Heart right ventricle (tissue), 16 donors: Measurements from ENCODE around the gene AADACL2. TPM values are rescaled to one million over a fixed set of nuclear protein-coding genes. Genes with fewer than 3 reads are reported as not detected.

ENCODE experiments used
- ATAC-seq, 8 donors: fragments of 200-7000 bp; cut with Tn5 transposase; one replicate each; pipeline ENCODE4 v1.9.1; 2020; ENCODE audit warnings: mild to moderate bottlenecking in 8 of 8, moderate library complexity in 8 of 8, moderate number of reproducible peaks in 1 of 8
- DNase-seq, 2 donors: peaks; one replicate each; pipeline ENCODE4 v3.0.0-alpha.2; 2020
- H3K27ac ChIP-seq, 10 donors: fragments of 200-600 bp; sonication (generic) in 2 of 10; one replicate each; pipeline versions ENCODE4 v1.5.0 to v1.8.0; 2020 to 2022; ENCODE audit warnings: mild to moderate bottlenecking in 3 of 10
- H3K27me3 ChIP-seq, 7 donors: fragments of 200-600 bp; one replicate each; pipeline ENCODE4 v1.8.0; 2021 to 2022; ENCODE audit warnings: mild to moderate bottlenecking in 2 of 7
- H3K36me3 ChIP-seq, 9 donors: fragments of 200-600 bp; sonication (generic) in 1 of 9; one replicate each; pipeline versions ENCODE4 v1.5.0 to v1.8.0; 2020 to 2022; ENCODE audit warnings: mild to moderate bottlenecking in 2 of 9
- H3K4me1 ChIP-seq, 9 donors: fragments of 200-600 bp; sonication (generic) in 1 of 9; one replicate each; pipeline versions ENCODE4 v1.5.0 to v1.8.0; 2020 to 2022; ENCODE audit warnings: mild to moderate bottlenecking in 4 of 9
- H3K4me3 ChIP-seq, 10 donors: fragments of 200-600 bp; sonication (generic) in 2 of 10; one replicate each; pipeline versions ENCODE4 v1.5.0 to v1.8.0; 2020 to 2022; ENCODE audit warnings: mild to moderate bottlenecking in 7 of 10, moderate library complexity in 2 of 10
- H3K9me3 ChIP-seq, 11 donors: fragments of 200-600 bp in 10 of 11; sonication (generic) in 2 of 11; one replicate each; pipeline versions ENCODE4 v1.5.0 to v1.8.0; 2013 to 2022; ENCODE audit warnings: mild to moderate bottlenecking in 2 of 11, control low read depth in 1 of 11, moderate library complexity in 1 of 11
- WGBS, 2 donors: extraction: QIAGEN DNeasy Blood & Tissue Kit; methylation state at CpG; one replicate each; pipeline ENCODE4 v1.1.7; 2013; ENCODE audit warnings: inconsistent platforms in 1 of 2; 5-methylcytosine and 5-hydroxymethylcytosine counted together
- intact Hi-C, 10 donors: fragments of 100-400 bp; cut with DNase I; formaldehyde crosslinking; loops; one replicate each; pipeline versions ENCODE4 v1.11.1 to v1.14.2; 2022
- polyA plus RNA-seq, 2 donors: library from polyadenylated mRNA; stranded (reverse); fragments of 200-250 nt; gene quantifications; one replicate each; pipeline ENCODE4 v1.2.3, GENCODE V29; 2013
- total RNA-seq, 10 donors: library from RNA; stranded (reverse); fragmentation: NEBNext Ultra II Directional in 3 of 10; extraction: Animal tissue kit (Norgen Biotek cat#: 25700) in 3 of 10; gene quantifications; one replicate each; pipeline versions ENCODE4 v1.2.1 to v1.2.4, GENCODE V29; 2021 to 2023
- TF ChIP-seq, protein P1 (sequence below), 9 donors: fragments of 200-600 bp; sonication (generic) in 2 of 9; IDR thresholded peaks; one replicate each; pipeline versions ENCODE4 v1.5.0 to v1.8.0; 2021 to 2022; ENCODE audit warnings: antibody characterized with exemption in 9 of 9, mild to moderate bottlenecking in 5 of 9, moderate library complexity in 1 of 9
- donor health status: Arrhythmogenic right ventricular cardiomyopathy.
- donor health status: ischemic (EF 13 %, LVEDD 7.1; RV severe dilation, severe dysfunction).
- donor health status: healthy with polysubstance abuse.
- donor health status: DM: no; HTN: yes; CAD: no.
- donor health status: DM: no; HTN: no; CAD: no.
- donor health status: ischemic (EF 25% LVEDD 6.9; RV normal size, moderate dysfunction).
- donor health status: ischemic (EF 25% LVEDD 5.7; RV mildly dilated, moderate dysfunction).
- donor health status: healthy.
- donor health status: DM: yes; HTN: yes; CAD: no.
- donor health status: Ischemic cardiomyopathy.
- donor health status: ischemic (EF 35%, LVEDD 5.7; RV mildly dilated, moderate dysfunction).
- donor health status: nonischemic (EF 11% LVEDD 7.7; RV severe dilation, severe dysfunction).
- donor health status: DM: yes; HTN: yes; CAD: no.
- donor health status: PGD.
- donor health status: ischemic (EF 29% LVEDD 5.4; RV normal size, mild dysfunction).
- donor health status: nonischemic (EF 23%, LVEDD 6.1; RV moderate dilation, normal function).

Gene AADACL2
- total and polyA plus RNA-seq, 12 donors: not detected

DNA sequence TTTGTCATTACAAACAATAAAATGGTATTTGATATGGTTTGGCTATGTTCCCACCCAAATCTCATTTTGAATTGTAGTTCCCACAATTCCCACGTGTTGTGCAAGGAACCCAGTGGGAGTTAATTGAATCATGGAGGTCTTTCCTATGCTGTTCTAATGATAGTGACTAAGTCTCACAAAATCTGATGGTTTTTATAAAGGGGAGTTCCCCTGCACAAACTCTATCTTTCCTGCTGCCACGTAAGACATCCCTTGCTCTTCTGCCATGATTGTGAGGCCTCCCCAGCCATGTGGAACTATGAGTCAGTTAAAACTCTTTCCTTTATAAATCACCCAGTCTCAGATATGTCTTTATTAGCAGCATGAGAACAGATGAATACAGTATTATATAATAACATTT is 64.7 kb downstream of the AADACL2 start:
- DNase-seq (no peak), ATAC-seq (no peak)
- intact Hi-C loops: no loop called here
- Histone ChIP-seq H3K27ac (no peak overlapping the region), H3K4me1 (no peaks in the 10 kb centered on the region), H3K36me3 (no peaks in the 10 kb centered on the region), H3K27me3 (no peaks in the 10 kb centered on the region), H3K4me3 (no peak overlapping the region), H3K9me3 (no peaks in the 10 kb centered on the region)
- TF ChIP-seq, protein P1, sequence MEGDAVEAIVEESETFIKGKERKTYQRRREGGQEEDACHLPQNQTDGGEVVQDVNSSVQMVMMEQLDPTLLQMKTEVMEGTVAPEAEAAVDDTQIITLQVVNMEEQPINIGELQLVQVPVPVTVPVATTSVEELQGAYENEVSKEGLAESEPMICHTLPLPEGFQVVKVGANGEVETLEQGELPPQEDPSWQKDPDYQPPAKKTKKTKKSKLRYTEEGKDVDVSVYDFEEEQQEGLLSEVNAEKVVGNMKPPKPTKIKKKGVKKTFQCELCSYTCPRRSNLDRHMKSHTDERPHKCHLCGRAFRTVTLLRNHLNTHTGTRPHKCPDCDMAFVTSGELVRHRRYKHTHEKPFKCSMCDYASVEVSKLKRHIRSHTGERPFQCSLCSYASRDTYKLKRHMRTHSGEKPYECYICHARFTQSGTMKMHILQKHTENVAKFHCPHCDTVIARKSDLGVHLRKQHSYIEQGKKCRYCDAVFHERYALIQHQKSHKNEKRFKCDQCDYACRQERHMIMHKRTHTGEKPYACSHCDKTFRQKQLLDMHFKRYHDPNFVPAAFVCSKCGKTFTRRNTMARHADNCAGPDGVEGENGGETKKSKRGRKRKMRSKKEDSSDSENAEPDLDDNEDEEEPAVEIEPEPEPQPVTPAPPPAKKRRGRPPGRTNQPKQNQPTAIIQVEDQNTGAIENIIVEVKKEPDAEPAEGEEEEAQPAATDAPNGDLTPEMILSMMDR (IDR thresholded peaks at IDR 0.05): no peak
- 74 to 75% methylated on average over 2 of the region's 2 CpGs for WGBS, 2 donors

DNA sequence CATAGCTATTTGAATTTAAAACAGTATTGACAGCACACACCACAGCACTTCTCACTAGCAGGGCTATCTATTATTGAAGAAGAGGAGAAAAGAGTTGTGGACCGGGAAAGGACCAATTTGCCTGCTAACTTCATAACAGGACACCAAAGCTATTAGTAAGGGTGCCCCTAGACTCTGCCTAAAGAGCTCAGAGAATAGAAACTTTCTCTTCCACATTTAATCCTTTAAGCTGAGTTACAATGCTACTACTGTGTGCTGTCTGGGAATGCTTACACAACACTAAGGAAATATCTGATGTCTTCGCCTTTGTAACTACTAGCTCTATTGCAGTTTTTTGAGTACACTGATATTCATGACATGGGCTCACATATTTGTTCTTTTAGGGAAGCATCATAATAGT is 66.7 kb downstream of the AADACL2 start:
- WGBS, 2 donors: 80 to 83% methylated on average over 2 of the region's 2 CpGs
- H3K4me1 ChIP-seq: no peaks in the 10 kb centered on the region
- no peak overlapping the region for H3K4me3 ChIP-seq
- no peaks in the 10 kb centered on the region for H3K9me3 ChIP-seq
- no peaks in the 10 kb centered on the region for H3K36me3 ChIP-seq
- TF ChIP-seq, protein P1 (IDR thresholded peaks at IDR 0.05): no peak
- H3K27me3 ChIP-seq: no peaks in the 10 kb centered on the region
- H3K27ac ChIP-seq: no peak overlapping the region
- DNase-seq (no peak), ATAC-seq (no peak)
- intact Hi-C loops: no loop called here

GRCh38 chr3:151804267-151804666 is 70.5 kb downstream of the AADACL2 start:
- TF ChIP-seq, protein P1 (IDR thresholded peaks at IDR 0.05): no peak
- WGBS, 2 donors: 54 to 70% methylated on average over 1 of the region's 1 CpG

GRCh38 chr3:151806838-151807237 is 73.1 kb downstream of the AADACL2 start:
- Histone ChIP-seq H3K4me1 (no peaks in the 10 kb centered on the region), H3K27ac (no peak overlapping the region), H3K27me3 (no peaks in the 10 kb centered on the region), H3K4me3 (no peak overlapping the region), H3K36me3 (no peaks in the 10 kb centered on the region), H3K9me3 (peaks cover 0 to 22% (median 0%) of the 10 kb centered on the region in 11 donors)
- DNase-seq (no peak), ATAC-seq (no peak)
- TF ChIP-seq, protein P1 (IDR thresholded peaks at IDR 0.05): no peak
- intact Hi-C loops: no loop called here
- 90 to 94% methylated on average over 15 of the region's 15 CpGs for WGBS, 2 donors

More at GRCh38 chr3:151804267-151804666, 70.5 kb downstream of the AADACL2 start:
- H3K4me1 ChIP-seq: no peaks in the 10 kb centered on the region
- H3K9me3 ChIP-seq: peaks cover 0 to 14% (median 0%) of the 10 kb centered on the region in 11 donors
- DNase-seq (no peak), ATAC-seq (no peak)
- H3K4me3 ChIP-seq: no peak overlapping the region
- no peaks in the 10 kb centered on the region for H3K36me3 ChIP-seq
- H3K27ac ChIP-seq: no peak overlapping the region
- intact Hi-C loops: no loop called here
- H3K27me3 ChIP-seq: no peaks in the 10 kb centered on the region

Other genes starting within 250 kb of the AADACL2 start
- gene AADAC, start 80.2 kb downstream of the AADACL2 start, total RNA-seq: under 1 TPM in 1 of 10 donors, not detected in 9; 0.14 TPM
- under 1 TPM in 1 of 2 donors, not detected in 1; 0.01 TPM for gene AADAC, start 80.2 kb downstream of the AADACL2 start, polyA plus RNA-seq
- 1 to 10 TPM in 1 of 10 donors, under 1 TPM in 8, not detected in 1; 0.04 to 2.4 (median 0.12) TPM for gene SUCNR1, start 139.7 kb downstream of the AADACL2 start, total RNA-seq
- under 1 TPM in 1 of 2 donors, not detected in 1; 0.16 TPM for gene SUCNR1, start 139.7 kb downstream of the AADACL2 start, polyA plus RNA-seq